ENCODE measurements around the gene IL12A. TPM values are rescaled to one million over a fixed set of nuclear protein-coding genes. Genes with fewer than 3 reads are reported as not detected.

The IL12A gene
- polyA plus RNA-seq, 1 donor (not counting 4 experiments of a cell fraction or from before 2014, with no cell fraction given): 0.54 TPM

DNA sequence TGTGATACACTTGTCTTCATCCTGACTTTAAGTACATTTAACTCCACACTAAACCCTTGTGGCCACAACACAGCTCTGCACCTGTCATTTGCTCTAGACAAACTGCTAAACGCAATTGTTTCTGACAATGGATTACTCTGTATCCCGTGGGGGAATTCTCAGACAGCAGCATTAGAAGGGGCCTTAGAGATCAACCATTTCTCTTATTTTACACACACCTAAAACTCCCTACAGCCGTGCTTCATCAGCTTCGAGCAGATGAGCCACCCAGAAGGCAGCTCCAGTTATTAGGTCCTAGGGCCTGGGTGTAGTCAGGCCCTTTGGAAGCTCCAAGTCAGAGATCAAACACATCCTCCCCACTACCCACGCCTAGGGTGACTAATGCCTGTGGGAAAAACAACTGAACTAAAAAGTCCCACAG, 1.3 kb upstream of the IL12A start:
- no peak overlapping the region for H3K4me2 ChIP-seq (ENCODE audit: control insufficient read depth, extremely low read depth, insufficient read depth, low read depth, low read length)
- H3K79me2 ChIP-seq (ENCODE audit: control insufficient read depth, insufficient read depth, low read length): no peaks in the 10 kb centered on the region
- H3K27ac ChIP-seq (ENCODE audit: control insufficient read depth, insufficient read depth, low read length): no peak overlapping the region
- peaks cover 3% of the 10 kb centered on the region for H3K4me1 ChIP-seq (ENCODE audit: control insufficient read depth, extremely low read depth, insufficient read depth, low read length)
- H3K9me1 ChIP-seq (ENCODE audit: control insufficient read depth, extremely low read depth, insufficient read depth, low read length): no peaks in the 10 kb centered on the region
- FAIRE-seq (no peak), DNase-seq (ENCODE audit: low read depth, low spot score) (no peak)
- H3K27me3 ChIP-seq (ENCODE audit: control insufficient read depth, extremely low read depth, insufficient read depth, low read length): no peaks in the 10 kb centered on the region
- no peaks in the 10 kb centered on the region for H4K20me1 ChIP-seq (ENCODE audit: control insufficient read depth, extremely low read depth, insufficient read depth, low read length)
- H3K36me3 ChIP-seq (ENCODE audit: control insufficient read depth in 2 of 2, extremely low read depth in 1 of 2, insufficient read depth in 2 of 2, low read length in 2 of 2): no peaks in the 10 kb centered on the region
- dilution Hi-C loops (cut with MboI; ENCODE audit: extremely low pct_ligation_motif_present, low sequenced_read_pairs): no loop called here
- peak in 2 of 3 experiments; percentile 8 to 16 for TF ChIP-seq CTCF (optimal IDR thresholded peaks at IDR 0.05 in 1 of 3, IDR thresholded peaks at IDR 0.05 in 1 of 3, conservative IDR thresholded peaks at IDR 0.05 in 1 of 3; ENCODE audit: extremely low read depth in 1 of 3, insufficient read depth in 2 of 3, low read length in 3 of 3)
- TF ChIP-seq EZH2 (IDR thresholded peaks at IDR 0.05; ENCODE audit: low read length): no peak
- H3K4me3 ChIP-seq (ENCODE audit: control insufficient read depth in 2 of 3, extremely low read depth in 1 of 3, insufficient read depth in 2 of 3, low read depth in 1 of 3, low read length in 3 of 3): no peak overlapping the region
- H2AFZ ChIP-seq (ENCODE audit: control insufficient read depth, low read length): no peak overlapping the region
- no peak overlapping the region for H3K9ac ChIP-seq (ENCODE audit: control insufficient read depth, extremely low read depth, insufficient read depth, low read length)
- no peaks in the 10 kb centered on the region for H3K9me3 ChIP-seq (ENCODE audit: control insufficient read depth, low read depth, low read length)

- H3K4me3 ChIP-seq (ENCODE audit: control insufficient read depth in 2 of 3, extremely low read depth in 1 of 3, insufficient read depth in 2 of 3, low read depth in 1 of 3, low read length in 3 of 3): no peak overlapping the region
Measured at GRCh38 chr3:159989973-159990846, 1.6 kb downstream of the IL12A start.

More at GRCh38 chr3:159989973-159990846, 1.6 kb downstream of the IL12A start:
- Histone ChIP-seq H4K20me1 (ENCODE audit: control insufficient read depth, extremely low read depth, insufficient read depth, low read length) (no peaks in the 10 kb centered on the region), H3K9me3 (ENCODE audit: control insufficient read depth, low read depth, low read length) (no peaks in the 10 kb centered on the region), H3K4me1 (ENCODE audit: control insufficient read depth, extremely low read depth, insufficient read depth, low read length) (peaks cover 3% of the 10 kb centered on the region), H3K27me3 (ENCODE audit: control insufficient read depth, extremely low read depth, insufficient read depth, low read length) (no peaks in the 10 kb centered on the region), H3K27ac (ENCODE audit: control insufficient read depth, insufficient read depth, low read length) (no peak overlapping the region), H3K79me2 (ENCODE audit: control insufficient read depth, insufficient read depth, low read length) (no peaks in the 10 kb centered on the region), H3K9me1 (ENCODE audit: control insufficient read depth, extremely low read depth, insufficient read depth, low read length) (no peaks in the 10 kb centered on the region), H3K4me2 (ENCODE audit: control insufficient read depth, extremely low read depth, insufficient read depth, low read depth, low read length) (no peak overlapping the region), H2AFZ (ENCODE audit: control insufficient read depth, low read length) (no peak overlapping the region), H3K36me3 (ENCODE audit: control insufficient read depth in 2 of 2, extremely low read depth in 1 of 2, insufficient read depth in 2 of 2, low read length in 2 of 2) (no peaks in the 10 kb centered on the region), H3K9ac (ENCODE audit: control insufficient read depth, extremely low read depth, insufficient read depth, low read length) (no peak overlapping the region)
- TF ChIP-seq EZH2 (IDR thresholded peaks at IDR 0.05; ENCODE audit: low read length) (no peak), CTCF (optimal IDR thresholded peaks at IDR 0.05 in 1 of 3, IDR thresholded peaks at IDR 0.05 in 1 of 3, conservative IDR thresholded peaks at IDR 0.05 in 1 of 3; ENCODE audit: extremely low read depth in 1 of 3, insufficient read depth in 2 of 3, low read length in 3 of 3) (no peak)
- FAIRE-seq (no peak), DNase-seq (ENCODE audit: low read depth, low spot score) (no peak)
- dilution Hi-C loops (cut with MboI; ENCODE audit: extremely low pct_ligation_motif_present, low sequenced_read_pairs): loop anchor here (5.0 kb wide), 1 partner anchor 33 kb away; no protein-coding TSS in a partner anchor
